Ectodermal cell (in vitro differentiated cells): ENCODE data around the gene RLF.

ENCODE experiments used
- H3K27ac ChIP-seq: 2 replicates; pipeline ENCODE4 v1.7.0; 2013; ENCODE audit warnings: mild to moderate bottlenecking, low read depth, low read length; ENCODE audit not compliant: insufficient read depth, poor library complexity, severe bottlenecking
- H3K27me3 ChIP-seq: 2 replicates; pipeline ENCODE4 v1.7.0; 2013; ENCODE audit warnings: mild to moderate bottlenecking, low read length; ENCODE audit not compliant: insufficient read depth, control insufficient read depth, poor library complexity, severe bottlenecking
- H3K36me3 ChIP-seq: one replicate; pipeline ENCODE4 v1.7.0; 2013; ENCODE audit warnings: low read length; ENCODE audit not compliant: control insufficient read depth, insufficient read depth
- H3K4me1 ChIP-seq: one replicate; pipeline ENCODE4 v1.7.0; 2013; ENCODE audit warnings: low read length; ENCODE audit not compliant: control insufficient read depth, insufficient read depth
- H3K4me3 ChIP-seq: 2 replicates; pipeline ENCODE4 v1.7.0; 2013; ENCODE audit warnings: low read depth, low read length, control low read depth; ENCODE audit not compliant: insufficient read depth
- H3K9me3 ChIP-seq: 2 replicates; pipeline ENCODE4 v1.7.0; 2013; ENCODE audit warnings: mild to moderate bottlenecking, low read length, moderate library complexity; ENCODE audit not compliant: control insufficient read depth
- WGBS, 2 experiments: methylation state at CpG; one replicate each; pipeline ENCODE4 v1.1.7; 2013; ENCODE audit warnings: missing lambda C conversion rate in 2 of 2; 5-methylcytosine and 5-hydroxymethylcytosine counted together

Gene RLF

DNA sequence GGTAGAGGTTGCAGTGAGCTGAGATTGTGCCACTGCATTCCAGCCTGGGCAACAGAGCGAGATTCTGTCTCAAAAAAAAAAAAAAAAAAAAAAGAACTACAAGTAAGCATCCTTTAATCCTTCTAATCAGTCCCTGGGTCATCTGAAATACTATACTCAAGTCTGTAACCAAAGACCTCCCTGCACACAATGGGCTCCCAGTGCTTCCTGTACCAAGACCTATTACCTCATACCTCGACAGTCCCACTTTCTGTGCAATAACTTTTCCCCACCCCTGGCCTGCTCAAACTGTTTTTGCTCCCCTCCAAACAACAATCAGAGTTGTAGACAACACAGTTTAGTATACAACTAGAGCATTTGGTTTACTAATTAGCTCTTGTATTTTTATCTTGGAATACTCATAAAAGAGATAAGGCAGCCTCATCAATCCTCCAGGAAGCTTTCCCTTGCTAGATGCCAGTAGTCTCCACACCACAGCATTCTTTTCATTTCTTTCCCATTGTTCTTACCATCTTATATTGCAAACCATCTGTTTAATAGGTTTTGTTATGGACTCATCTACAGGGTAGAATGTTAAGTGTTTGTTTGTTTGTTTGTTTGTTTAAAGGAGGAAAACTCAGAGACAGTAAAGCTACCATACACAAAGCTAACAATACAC, 19.2 kb upstream of the RLF start:
- H3K36me3 ChIP-seq = no peaks in the 10 kb centered on the region
- H3K27ac ChIP-seq = no peak overlapping the region
- no peaks in the 10 kb centered on the region for H3K9me3 ChIP-seq
- H3K27me3 ChIP-seq = peaks cover 28% of the 10 kb centered on the region
- 86 to 98% methylated on average over 2 of the region's 2 CpGs for WGBS, 2 experiments
- no peak overlapping the region for H3K4me3 ChIP-seq
- peaks cover 5% of the 10 kb centered on the region for H3K4me1 ChIP-seq

GRCh38 chr1:40143891-40144575, 17.2 kb upstream of the RLF start:
- Histone ChIP-seq H3K4me1 (peaks cover 5% of the 10 kb centered on the region), H3K27ac (no peak overlapping the region), H3K4me3 (no peak overlapping the region), H3K9me3 (no peaks in the 10 kb centered on the region), H3K36me3 (no peaks in the 10 kb centered on the region), H3K27me3 (peaks cover 39% of the 10 kb centered on the region)
- WGBS, 2 experiments = 14 to 26% methylated on average over 6 to 7 of the region's 7 CpGs

GRCh38 chr1:40151457-40152079, 9.6 kb upstream of the RLF start:
- Histone ChIP-seq H3K4me3 (no peak overlapping the region), H3K27ac (no peak overlapping the region), H3K9me3 (no peaks in the 10 kb centered on the region), H3K36me3 (no peaks in the 10 kb centered on the region), H3K4me1 (no peaks in the 10 kb centered on the region), H3K27me3 (peaks cover 20% of the 10 kb centered on the region)
- 92% methylated on average over 4 of the region's 6 CpGs for WGBS, 2 experiments

DNA sequence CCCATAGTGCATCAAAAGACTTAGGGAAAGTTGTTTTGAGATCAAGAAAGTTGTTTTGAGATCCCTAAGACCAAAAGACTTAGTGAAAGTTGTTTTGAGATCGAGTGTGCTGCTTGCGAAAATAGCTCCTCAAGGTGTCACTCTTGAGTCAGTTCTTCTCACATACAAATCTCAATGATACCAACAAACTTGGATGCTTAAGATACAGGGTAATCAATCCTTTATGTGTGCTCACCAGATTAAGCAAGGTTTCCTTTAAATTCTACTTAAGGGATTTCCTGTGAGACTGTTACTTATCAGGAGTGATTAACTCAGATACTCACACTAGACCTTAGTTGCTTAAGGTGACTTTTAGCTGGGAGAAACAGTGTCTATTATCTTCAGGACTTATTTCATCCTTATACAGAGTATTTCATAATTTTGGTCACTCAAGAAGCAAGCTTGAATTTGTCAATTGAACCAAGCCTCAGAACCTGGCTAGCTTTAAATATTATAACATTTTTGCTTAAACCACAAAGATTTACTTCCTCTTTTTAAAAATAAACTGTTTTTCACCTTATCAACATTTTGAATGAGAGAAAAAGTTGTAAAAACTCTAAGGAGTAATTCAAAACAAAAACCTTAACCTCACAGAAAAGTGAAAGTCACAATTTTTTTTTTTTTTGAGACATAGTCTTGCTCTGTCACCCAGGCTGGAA, 8.0 kb upstream of the RLF start:
- Histone ChIP-seq H3K27ac (no peak overlapping the region), H3K27me3 (peaks cover 14% of the 10 kb centered on the region), H3K4me1 (no peaks in the 10 kb centered on the region), H3K4me3 (no peak overlapping the region), H3K36me3 (no peaks in the 10 kb centered on the region), H3K9me3 (no peaks in the 10 kb centered on the region)
- 0 to 4% methylated on average over 2 of the region's 2 CpGs for WGBS, 2 experiments

GRCh38 chr1:40155135-40155534, 6.1 kb upstream of the RLF start:
- H3K9me3 ChIP-seq = no peaks in the 10 kb centered on the region
- 88 to 97% methylated on average over 2 of the region's 3 CpGs for WGBS, 2 experiments
- no peak overlapping the region for H3K4me3 ChIP-seq
- H3K4me1 ChIP-seq = no peaks in the 10 kb centered on the region
- no peak overlapping the region for H3K27ac ChIP-seq
- peaks cover 14% of the 10 kb centered on the region for H3K27me3 ChIP-seq
- H3K36me3 ChIP-seq = no peaks in the 10 kb centered on the region

DNA sequence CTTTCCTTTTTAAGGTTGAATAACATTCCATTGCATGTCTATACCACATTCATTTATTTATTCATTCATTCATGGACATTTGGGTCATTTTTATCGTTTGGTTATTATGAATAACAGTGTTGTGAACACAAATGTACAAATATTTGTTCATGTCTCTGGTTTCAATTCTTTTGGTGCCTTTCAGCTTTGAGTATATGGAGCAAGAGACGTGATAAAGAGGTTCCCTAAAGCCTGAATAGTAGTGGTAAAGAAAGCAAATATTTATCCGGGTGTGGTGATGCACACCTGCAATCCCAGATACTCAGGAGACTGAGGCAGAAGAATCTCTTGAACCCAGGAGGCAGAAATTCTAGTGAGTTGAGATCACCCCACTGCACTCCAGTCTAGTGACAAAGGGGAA, 5.3 kb upstream of the RLF start:
- H3K27me3 ChIP-seq = peaks cover 14% of the 10 kb centered on the region

DNA sequence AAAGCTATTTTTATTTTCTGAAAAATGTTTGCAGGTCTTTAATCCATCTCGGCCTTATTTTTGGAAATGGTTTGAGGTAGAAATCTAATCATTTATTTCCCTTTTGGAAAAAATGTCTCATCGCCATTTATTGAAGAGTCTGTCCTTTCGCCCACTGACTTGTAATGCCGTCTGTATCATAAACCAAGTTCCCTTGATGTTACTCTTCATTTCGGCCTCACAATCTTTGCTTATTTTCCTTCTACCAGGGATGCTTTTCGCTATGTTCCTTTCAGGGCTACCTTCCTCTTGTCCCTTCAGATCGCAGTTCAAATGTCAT, 422 bp upstream of the RLF start:
- peak overlapping the region; percentile 100 for H3K4me3 ChIP-seq
- peaks cover 14% of the 10 kb centered on the region for H3K27me3 ChIP-seq
- 73 to 74% methylated on average over 7 of the region's 7 CpGs for WGBS, 2 experiments
- peaks cover 13% of the 10 kb centered on the region for H3K4me1 ChIP-seq
- H3K36me3 ChIP-seq = no peaks in the 10 kb centered on the region
- H3K27ac ChIP-seq = peak overlapping the region; percentile 90
- H3K9me3 ChIP-seq = no peaks in the 10 kb centered on the region

More for the DNA sequence above, 5.3 kb upstream of the RLF start:
- Histone ChIP-seq H3K27ac (no peak overlapping the region), H3K4me3 (no peak overlapping the region), H3K36me3 (no peaks in the 10 kb centered on the region), H3K4me1 (no peaks in the 10 kb centered on the region), H3K9me3 (no peaks in the 10 kb centered on the region)
- 72 to 80% methylated on average over 3 of the region's 3 CpGs for WGBS, 2 experiments

DNA sequence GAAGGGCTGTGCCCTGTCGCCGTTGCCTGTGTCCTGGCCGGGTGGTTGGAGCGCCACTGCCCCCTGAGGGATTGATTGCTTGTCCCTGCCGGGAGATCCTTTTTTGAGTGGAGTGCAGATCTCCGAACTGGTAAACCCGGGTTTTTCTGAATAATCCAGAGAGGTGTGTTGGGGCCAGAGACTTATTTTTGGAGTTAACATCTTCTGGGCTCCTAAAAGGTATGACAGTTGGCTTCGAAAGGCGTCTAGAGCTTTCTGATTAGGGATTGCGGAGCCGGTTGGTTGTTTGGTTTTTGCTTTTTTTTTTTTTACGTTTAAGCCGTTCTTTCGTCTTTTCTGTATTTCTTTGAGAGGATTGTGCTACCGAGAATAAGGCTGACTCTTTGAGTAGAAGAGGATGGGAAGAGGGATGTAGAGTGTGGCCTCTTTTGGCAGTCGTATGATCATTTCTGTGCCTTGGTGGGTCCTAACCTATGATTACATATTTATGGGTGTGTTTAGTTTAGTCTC, 756 bp downstream of the RLF start:
- peak overlapping the region; percentile 100 for H3K4me3 ChIP-seq
- no peaks in the 10 kb centered on the region for H3K36me3 ChIP-seq
- H3K27me3 ChIP-seq = peaks cover 6% of the 10 kb centered on the region
- H3K4me1 ChIP-seq = peaks cover 13% of the 10 kb centered on the region
- no peaks in the 10 kb centered on the region for H3K9me3 ChIP-seq
- WGBS, 2 experiments = 2% methylated on average over 16 of the region's 16 CpGs
- H3K27ac ChIP-seq = peak overlapping the region; percentile 93

GRCh38 chr1:40162753-40163441, 1.7 kb downstream of the RLF start:
- H3K4me3 ChIP-seq = peak overlapping the region; percentile 100
- H3K27ac ChIP-seq = no peak overlapping the region
- peaks cover 13% of the 10 kb centered on the region for H3K4me1 ChIP-seq
- H3K27me3 ChIP-seq = no peaks in the 10 kb centered on the region
- H3K9me3 ChIP-seq = no peaks in the 10 kb centered on the region
- H3K36me3 ChIP-seq = no peaks in the 10 kb centered on the region
- 34 to 37% methylated on average over 3 to 4 of the region's 4 CpGs for WGBS, 2 experiments
